Fibroblast of lung (primary cell): ENCODE data around the gene PRKCD. TPM values are rescaled to one million over a fixed set of nuclear protein-coding genes. Genes with fewer than 3 reads are reported as not detected.

Source experiments
- DNase-seq, 2 donors: peaks; one replicate each; pipeline versions ENCODE4 v3.0.0 to v3.0.0-alpha.2; 2010; ENCODE audit warnings: low read depth in 2 of 2
- H2AFZ ChIP-seq: 2 replicates; pipeline ENCODE4 v1.5.1; 2012; ENCODE audit warnings: low read length, control low read depth, inconsistent platforms
- H3K27ac ChIP-seq: 2 replicates; pipeline ENCODE4 v1.5.1; 2011; ENCODE audit warnings: low read length, control low read depth; ENCODE audit not compliant: insufficient read depth
- H3K27me3 ChIP-seq: 2 replicates; pipeline ENCODE4 v1.5.1; 2011; ENCODE audit warnings: mild to moderate bottlenecking, low read length; ENCODE audit not compliant: control insufficient read depth, insufficient read depth
- H3K36me3 ChIP-seq: 2 replicates; pipeline ENCODE4 v1.5.1; 2011; ENCODE audit warnings: low read length; ENCODE audit not compliant: control insufficient read depth, insufficient read depth
- H3K4me1 ChIP-seq: 2 replicates; pipeline ENCODE4 v1.5.1; 2011; ENCODE audit warnings: low read length; ENCODE audit not compliant: control insufficient read depth, insufficient read depth; ENCODE audit errors: extremely low read depth
- H3K4me2 ChIP-seq: 2 replicates; pipeline ENCODE4 v1.5.1; 2011; ENCODE audit warnings: low read length, control low read depth; ENCODE audit not compliant: insufficient read depth; ENCODE audit errors: extremely low read depth
- H3K4me3 ChIP-seq, 4 experiments: fragments of 200-600 bp in 1 of 4; sonication (generic) in 1 of 4; replicated peaks in 1 of 4; 2 replicates each; pipeline ENCODE4 v1.5.1; 2011 to 2016; ENCODE audit warnings: low read length in 4 of 4, low read depth in 3 of 4, mild to moderate bottlenecking in 3 of 4, control low read depth in 2 of 4, inconsistent platforms in 1 of 4, mixed read lengths in 1 of 4; ENCODE audit not compliant: insufficient read depth in 1 of 4; ENCODE audit errors: control extremely low read depth in 1 of 4
- H3K79me2 ChIP-seq: 2 replicates; pipeline ENCODE4 v1.5.1; 2012; ENCODE audit warnings: mild to moderate bottlenecking, low read length, inconsistent platforms; ENCODE audit not compliant: control insufficient read depth, insufficient read depth
- H3K9ac ChIP-seq: 2 replicates; pipeline ENCODE4 v1.5.1; 2011; ENCODE audit warnings: mild to moderate bottlenecking, low read length, control low read depth; ENCODE audit not compliant: insufficient read depth
- H3K9me3 ChIP-seq: 2 replicates; pipeline ENCODE4 v1.5.1; 2012; ENCODE audit warnings: low read depth, low read length; ENCODE audit not compliant: control insufficient read depth, insufficient read depth
- H4K20me1 ChIP-seq: 2 replicates; pipeline ENCODE4 v1.5.1; 2011; ENCODE audit warnings: low read length; ENCODE audit not compliant: control insufficient read depth, insufficient read depth; ENCODE audit errors: extremely low read depth
- CTCF ChIP-seq, 2 donors: IDR thresholded peaks in 1 of 2; conservative IDR thresholded peaks in 1 of 2; 1 replicate in 1 of 2; 2 replicates in 1 of 2; pipeline ENCODE4 v1.5.1; 2011 to 2012; ENCODE audit warnings: low read length in 2 of 2, control low read depth in 1 of 2, inconsistent platforms in 1 of 2, low read depth in 1 of 2, mild to moderate bottlenecking in 1 of 2
- EZH2 ChIP-seq: IDR thresholded peaks from 2 replicates; pipeline ENCODE4 v1.5.1; 2012; ENCODE audit warnings: low read length, control low read depth, mild to moderate bottlenecking; ENCODE audit errors: missing control alignments
- polyA plus RNA-seq, 2 donors: library from polyadenylated mRNA; depleted of rRNA in 1 of 2; stranded (reverse) in 1 of 2; unstranded in 1 of 2; fragments of >200 nt; gene quantifications; 2 replicates each; pipeline ENCODE4 v1.2.1, GENCODE V29; 2011 to 2012; ENCODE audit warnings: missing spikeins in 1 of 2
- total RNA-seq: library from RNA; depleted of rRNA; stranded (reverse); fragments of >200 nt; gene quantifications from 2 replicates; pipeline ENCODE4 v1.2.1, GENCODE V29; 2014

The PRKCD gene
- total and polyA plus RNA-seq, 2 donors (not counting 1 experiment from before 2014, with no cell fraction given): 3.8 to 21.2 TPM

- no peaks in the 10 kb centered on the region for H3K36me3 ChIP-seq
- peaks cover 20% of the 10 kb centered on the region for H3K4me1 ChIP-seq
- peak overlapping the region; percentile 79 for H3K9ac ChIP-seq
- no peak for TF ChIP-seq CTCF (conservative IDR thresholded peaks at IDR 0.05 in 1 of 2, IDR thresholded peaks at IDR 0.05 in 1 of 2; ENCODE audit: low read depth in 1 of 2, low read length in 2 of 2)
- no peak for TF ChIP-seq EZH2
- H2AFZ ChIP-seq: no peak overlapping the region
- H3K27ac ChIP-seq: no peak overlapping the region
- H3K4me3 ChIP-seq: peak overlapping the region; percentile 56 to 88 (median 85)
- peaks cover 13% of the 10 kb centered on the region for H3K79me2 ChIP-seq
- H3K4me2 ChIP-seq: peak overlapping the region; percentile 67
- DNase-seq: peak in 1 of 2 donors; percentile 36
- H4K20me1 ChIP-seq: no peaks in the 10 kb centered on the region
- no peaks in the 10 kb centered on the region for H3K9me3 ChIP-seq
- H3K27me3 ChIP-seq: peaks cover 4% of the 10 kb centered on the region
These were observed 1.0 kb downstream of the PRKCD start for GRCh38 chr3:53161820-53162671.

DNA sequence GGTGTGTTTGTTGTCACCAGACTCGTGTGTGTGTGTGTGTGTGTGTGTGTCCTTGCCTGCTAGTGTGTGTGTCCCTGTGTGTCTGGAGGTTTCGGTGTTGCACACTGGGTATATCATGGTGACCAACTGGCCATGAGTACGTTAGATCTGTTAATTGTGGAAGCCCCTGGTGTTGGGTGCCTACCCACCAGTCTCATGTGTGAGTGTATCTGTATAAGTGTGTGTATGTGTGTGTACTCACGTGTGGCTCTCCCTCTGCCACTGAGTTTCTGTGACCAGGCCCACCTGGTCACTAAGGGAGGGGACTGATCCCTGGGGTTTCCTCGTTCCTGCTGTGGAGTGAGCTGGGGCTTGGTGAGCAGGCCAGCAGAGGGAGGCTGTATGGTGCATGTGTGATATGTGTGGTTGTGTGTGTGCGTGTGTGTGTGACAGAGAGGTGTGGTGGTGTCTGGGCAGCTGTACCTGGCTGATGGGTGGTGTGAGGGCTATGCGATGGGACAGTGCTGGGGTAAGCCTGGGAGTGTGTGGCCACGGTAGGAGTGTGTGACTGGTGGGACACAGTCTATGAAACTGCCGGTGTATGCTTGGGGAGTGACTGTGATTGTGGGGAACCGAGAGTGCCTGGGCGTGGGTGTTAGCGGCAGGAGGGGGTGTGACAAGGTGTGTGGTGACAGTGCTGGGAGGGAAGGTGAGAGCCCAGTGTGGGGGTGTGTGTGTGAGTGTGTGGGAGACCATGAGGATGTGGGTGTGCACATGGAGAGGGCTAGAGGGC, 1.8 kb downstream of the PRKCD start:
- peak overlapping the region; percentile 67 for H3K4me2 ChIP-seq
- H3K4me1 ChIP-seq: peaks cover 20% of the 10 kb centered on the region
- TF ChIP-seq CTCF (conservative IDR thresholded peaks at IDR 0.05 in 1 of 2, IDR thresholded peaks at IDR 0.05 in 1 of 2; ENCODE audit: low read depth in 1 of 2, low read length in 2 of 2) (no peak), EZH2 (no peak)
- peak overlapping the region in 3 of 4 experiments; percentile 42 to 88 (median 82) for H3K4me3 ChIP-seq
- no peak for DNase-seq
- H2AFZ ChIP-seq: no peak overlapping the region
- peaks cover 13% of the 10 kb centered on the region for H3K79me2 ChIP-seq
- H3K9me3 ChIP-seq: no peaks in the 10 kb centered on the region
- no peaks in the 10 kb centered on the region for H3K27me3 ChIP-seq
- H4K20me1 ChIP-seq: no peaks in the 10 kb centered on the region
- H3K36me3 ChIP-seq: no peaks in the 10 kb centered on the region
- no peak overlapping the region for H3K27ac ChIP-seq
- no peak overlapping the region for H3K9ac ChIP-seq
